Measurements from ENCODE around the gene SBNO1. TPM values are rescaled to one million over a fixed set of nuclear protein-coding genes. Genes with fewer than 3 reads are reported as not detected.

The SBNO1 gene
- total and polyA plus RNA-seq, 2 donors (not counting 3 experiments of a cell fraction or from before 2014, with no cell fraction given), result 4.8 to 34.2 TPM

DNA sequence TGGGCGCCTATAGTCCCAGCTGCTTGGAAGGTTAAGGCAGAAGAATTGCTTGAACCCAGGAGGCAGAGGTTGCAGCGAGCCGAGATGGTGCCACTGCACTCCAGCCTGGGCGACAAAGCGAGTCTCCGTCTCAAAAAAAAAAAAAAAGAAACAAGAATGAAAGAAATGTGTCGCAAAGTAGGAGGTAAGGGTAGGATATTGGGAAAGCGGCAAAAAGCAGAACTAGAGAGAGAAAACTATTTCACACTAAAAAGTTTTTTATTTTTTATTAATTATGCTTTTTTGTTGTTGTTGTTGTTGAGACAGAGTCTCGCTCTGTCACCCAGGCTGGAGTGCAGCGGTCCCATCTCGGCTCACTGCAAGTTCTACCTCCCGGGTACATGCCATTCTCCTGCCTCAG is 17.7 kb downstream of the SBNO1 start:
- Histone ChIP-seq H3K27ac (ENCODE audit: insufficient read depth, low read depth, low read length) (no peak overlapping the region), H3K36me3 (ENCODE audit: control insufficient read depth in 2 of 2, extremely low read depth in 1 of 2, insufficient read depth in 2 of 2, low read length in 2 of 2) (peaks cover 7 to 14% of the 10 kb centered on the region in 2 experiments), H3K9me1 (replicated peaks; ENCODE audit: control insufficient read depth, extremely low read depth, insufficient read depth, low read length) (no peaks in the 10 kb centered on the region), H3K9ac (replicated peaks; ENCODE audit: extremely low read depth, insufficient read depth, low read length) (no peak overlapping the region), H3K9me3 (replicated peaks; ENCODE audit: control insufficient read depth, insufficient read depth, low read length) (no peaks in the 10 kb centered on the region), H3K4me2 (ENCODE audit: insufficient read depth, low read length) (no peak overlapping the region), H2AFZ (ENCODE audit: low read depth, low read length) (no peak overlapping the region), H3K27me3 (ENCODE audit: control insufficient read depth in 2 of 2, insufficient read depth in 2 of 2, low read length in 2 of 2) (no peaks in the 10 kb centered on the region), H3K4me3 (replicated peaks in 1 of 3; ENCODE audit: insufficient read depth in 1 of 3, low read depth in 1 of 3, low read length in 3 of 3) (no peak overlapping the region), H3K79me2 (ENCODE audit: control insufficient read depth, insufficient read depth, low read length) (peaks cover 32% of the 10 kb centered on the region), H3K4me1 (ENCODE audit: control insufficient read depth, extremely low read depth, insufficient read depth, low read length) (no peaks in the 10 kb centered on the region), H4K20me1 (replicated peaks; ENCODE audit: control insufficient read depth, extremely low read depth, insufficient read depth, low read length) (no peaks in the 10 kb centered on the region)
- dilution Hi-C loops (cut with MboI; ENCODE audit: extremely low pct_ligation_motif_present, low sequenced_read_pairs) (no loop called here), intact Hi-C loops (cut with micrococcal nuclease) (no loop called here)
- no TSS peak for BruUV-seq (replicated peaks)
- TF ChIP-seq POLR2A (IDR thresholded peaks at IDR 0.05; ENCODE audit: low read depth, low read length) (no peak), FOS (IDR thresholded peaks at IDR 0.05; ENCODE audit: borderline replicate concordance, insufficient read depth, low read length) (no peak), JUN (IDR thresholded peaks at IDR 0.05; ENCODE audit: borderline replicate concordance, insufficient read depth, insufficient read length, low read depth) (no peak), CTCF (IDR thresholded peaks at IDR 0.05; ENCODE audit: extremely low read depth in 1 of 2, insufficient read depth in 1 of 2, low read depth in 1 of 2, low read length in 2 of 2) (no peak), GATA2 (IDR thresholded peaks at IDR 0.05; ENCODE audit: insufficient read depth, insufficient read length, low read depth, low read length) (no peak), EZH2 (IDR thresholded peaks at IDR 0.05; ENCODE audit: borderline replicate concordance, low read depth, low read length, severe bottlenecking) (no peak), POLR2AphosphoS5 (IDR thresholded peaks at IDR 0.05; ENCODE audit: insufficient read depth, low read depth, low read length) (no peak), MYC (IDR thresholded peaks at IDR 0.05; ENCODE audit: low read depth, low read length) (no peak)
- TF ChIP-seq, protein P1, sequence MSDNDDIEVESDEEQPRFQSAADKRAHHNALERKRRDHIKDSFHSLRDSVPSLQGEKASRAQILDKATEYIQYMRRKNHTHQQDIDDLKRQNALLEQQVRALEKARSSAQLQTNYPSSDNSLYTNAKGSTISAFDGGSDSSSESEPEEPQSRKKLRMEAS (IDR thresholded peaks at IDR 0.05; ENCODE audit: insufficient read depth, insufficient read length), result no peak
- no peak for FAIRE-seq
- ChIA-PET CTCF (interaction anchor here (0.7 kb wide), 1 partner anchor 19 kb away, joined by 3 read pairs; no protein-coding TSS in a partner anchor), POLR2A (no interaction called here)
- no peak for DNase-seq (ENCODE audit: low read depth, low spot score)
